Osteocyte (in vitro differentiated cells): Measurements from ENCODE around the gene REC8. TPM values are rescaled to one million over a fixed set of nuclear protein-coding genes. Genes with fewer than 3 reads are reported as not detected.

Source experiments
- DNase-seq: peaks from one replicate; pipeline ENCODE4 v3.0.0; 2021; ENCODE audit warnings: mixed read lengths; ENCODE audit not compliant: unreplicated experiment; ENCODE audit errors: extremely low spot score
- H3K27ac Mint-ChIP-seq: one replicate; pipeline ENCODE4 v1.8.0; 2021; ENCODE audit warnings: mild to moderate bottlenecking, mixed read lengths; ENCODE audit not compliant: unreplicated experiment
- H3K27me3 Mint-ChIP-seq: one replicate; pipeline ENCODE4 v1.8.0; 2021; ENCODE audit warnings: mixed read lengths; ENCODE audit not compliant: unreplicated experiment
- H3K36me3 Mint-ChIP-seq: one replicate; pipeline ENCODE4 v1.8.0; 2021; ENCODE audit warnings: mixed read lengths; ENCODE audit not compliant: unreplicated experiment
- H3K4me1 Mint-ChIP-seq: one replicate; pipeline ENCODE4 v1.8.0; 2021; ENCODE audit warnings: mixed read lengths; ENCODE audit not compliant: unreplicated experiment
- H3K4me3 Mint-ChIP-seq: one replicate; pipeline ENCODE4 v1.8.0; 2021; ENCODE audit warnings: mild to moderate bottlenecking, moderate library complexity, mixed read lengths; ENCODE audit not compliant: unreplicated experiment
- H3K9me3 Mint-ChIP-seq: one replicate; pipeline ENCODE4 v1.8.0; 2021; ENCODE audit warnings: mixed read lengths; ENCODE audit not compliant: unreplicated experiment
- CTCF ChIP-seq: fragments of 200-600 bp; sonication (generic); IDR thresholded peaks from 2 replicates; pipeline ENCODE4 v1.5.0; 2021; ENCODE audit warnings: antibody characterized with exemption, mild to moderate bottlenecking, moderate library complexity
- total RNA-seq: library from RNA; stranded (reverse); gene quantifications from 2 replicates; pipeline ENCODE4 v1.2.1, GENCODE V29; 2021

Gene REC8
- total RNA-seq, 1 donor from 2014 or later, result 8.1 TPM

GRCh38 chr14:24139272-24139934, 32.5 kb upstream of the REC8 start:
- Mint-ChIP-seq H3K9me3 (no peaks in the 10 kb centered on the region), H3K4me1 (peaks cover 34% of the 10 kb centered on the region), H3K4me3 (peak overlapping the region; percentile 42), H3K27ac (peak overlapping the region; percentile 41), H3K27me3 (no peaks in the 10 kb centered on the region), H3K36me3 (peaks cover 21% of the 10 kb centered on the region)
- no peak for DNase-seq
- no peak for TF ChIP-seq CTCF

- Mint-ChIP-seq H3K36me3 (peaks cover 21% of the 10 kb centered on the region), H3K4me3 (peak within 1 kb of the TSS; percentile 89), H3K4me1 (peaks cover 41% of the 10 kb centered on the region), H3K27me3 (no peaks in the 10 kb centered on the region), H3K27ac (peak within 1 kb of the TSS; percentile 91), H3K9me3 (no peaks in the 10 kb centered on the region)
- peak; percentile 54 for TF ChIP-seq CTCF
- DNase-seq, result peak; percentile 99
These were observed 30.6 kb upstream of the REC8 start, which contains the start of gene EMC9 for GRCh38 chr14:24141097-24141880. Gene EMC9, minus strand, starts transcription at chr14:24141591. Its CDS starts 287 bp downstream, at chr14:24141304.

GRCh38 chr14:24143511-24143910, 28.4 kb upstream of the REC8 start:
- TF ChIP-seq CTCF, result no peak
- no peaks in the 10 kb centered on the region for H3K27me3 Mint-ChIP-seq
- peak overlapping the region; percentile 38 for H3K27ac Mint-ChIP-seq
- peaks cover 40% of the 10 kb centered on the region for H3K4me1 Mint-ChIP-seq
- H3K36me3 Mint-ChIP-seq, result peaks cover 11% of the 10 kb centered on the region
- DNase-seq, result no peak
- H3K4me3 Mint-ChIP-seq, result no peak overlapping the region
- no peaks in the 10 kb centered on the region for H3K9me3 Mint-ChIP-seq

GRCh38 chr14:24144451-24144850, 27.4 kb upstream of the REC8 start:
- Mint-ChIP-seq H3K36me3 (peaks cover 5% of the 10 kb centered on the region), H3K4me3 (no peak overlapping the region), H3K9me3 (no peaks in the 10 kb centered on the region), H3K4me1 (peaks cover 41% of the 10 kb centered on the region), H3K27ac (peak overlapping the region; percentile 40), H3K27me3 (no peaks in the 10 kb centered on the region)
- no peak for DNase-seq
- no peak for TF ChIP-seq CTCF

- Mint-ChIP-seq H3K27ac (peak overlapping the region; percentile 99), H3K9me3 (no peaks in the 10 kb centered on the region), H3K4me3 (no peak overlapping the region), H3K27me3 (no peaks in the 10 kb centered on the region), H3K4me1 (peaks cover 34% of the 10 kb centered on the region), H3K36me3 (peaks cover 9% of the 10 kb centered on the region)
- no peak for TF ChIP-seq CTCF
- no peak for DNase-seq
These were observed 26.7 kb upstream of the REC8 start for GRCh38 chr14:24145219-24145618.
